ENCODE data around the gene SDC1.

SDC1 gene

GRCh38 chr2:20201671-20202070 lies 23.3 kb downstream of the SDC1 start:
- DNase-seq (ENCODE audit: low read depth), result no peak
- no peak overlapping the region for H3K4me3 ChIP-seq (ENCODE audit: low read depth, low read length)
- no peak for TF ChIP-seq CTCF (IDR thresholded peaks at IDR 0.05; ENCODE audit: control insufficient read depth, extremely low read depth, insufficient read depth)

GRCh38 chr2:20200697-20201555 lies 24.0 kb downstream of the SDC1 start:
- no peak for DNase-seq (ENCODE audit: low read depth)
- no peak overlapping the region for H3K4me3 ChIP-seq (ENCODE audit: low read depth, low read length)
- TF ChIP-seq CTCF (IDR thresholded peaks at IDR 0.05; ENCODE audit: control insufficient read depth, extremely low read depth, insufficient read depth), result no peak

DNA sequence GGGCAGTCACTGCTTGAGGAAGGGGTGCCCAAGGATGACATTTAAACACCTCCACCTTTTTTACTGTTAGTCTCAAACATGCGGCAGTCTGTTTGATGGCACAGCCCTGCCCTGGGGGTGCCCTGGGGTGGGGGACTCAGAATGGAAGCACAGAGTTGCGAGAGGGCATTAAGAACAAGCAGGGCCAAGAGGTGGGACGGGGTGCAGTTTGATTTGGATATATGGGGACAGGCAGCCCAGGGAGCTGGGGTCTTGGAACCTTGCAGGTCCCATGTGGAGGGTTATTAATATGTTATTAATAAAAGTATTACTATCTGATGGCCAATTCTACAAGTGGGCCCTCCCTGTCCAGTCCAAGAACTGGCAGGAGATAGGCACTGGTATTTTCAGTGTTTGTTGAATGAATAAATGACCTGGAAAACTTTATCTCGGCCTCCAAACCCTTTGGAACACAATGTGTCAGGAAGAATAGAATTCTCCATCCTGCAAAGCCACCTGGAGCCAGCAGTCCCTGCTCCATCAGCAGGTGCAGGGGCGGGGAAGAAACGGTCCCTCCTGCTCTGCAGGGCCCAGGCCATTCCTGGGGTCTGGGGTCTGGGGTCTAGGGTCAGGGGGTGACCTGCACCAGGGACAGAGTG lies 25.2 kb downstream of the SDC1 start:
- no peak for DNase-seq (ENCODE audit: low read depth)
- H3K4me3 ChIP-seq (ENCODE audit: low read depth, low read length), result no peak overlapping the region
- no peak for TF ChIP-seq CTCF (IDR thresholded peaks at IDR 0.05; ENCODE audit: control insufficient read depth, extremely low read depth, insufficient read depth)

DNA sequence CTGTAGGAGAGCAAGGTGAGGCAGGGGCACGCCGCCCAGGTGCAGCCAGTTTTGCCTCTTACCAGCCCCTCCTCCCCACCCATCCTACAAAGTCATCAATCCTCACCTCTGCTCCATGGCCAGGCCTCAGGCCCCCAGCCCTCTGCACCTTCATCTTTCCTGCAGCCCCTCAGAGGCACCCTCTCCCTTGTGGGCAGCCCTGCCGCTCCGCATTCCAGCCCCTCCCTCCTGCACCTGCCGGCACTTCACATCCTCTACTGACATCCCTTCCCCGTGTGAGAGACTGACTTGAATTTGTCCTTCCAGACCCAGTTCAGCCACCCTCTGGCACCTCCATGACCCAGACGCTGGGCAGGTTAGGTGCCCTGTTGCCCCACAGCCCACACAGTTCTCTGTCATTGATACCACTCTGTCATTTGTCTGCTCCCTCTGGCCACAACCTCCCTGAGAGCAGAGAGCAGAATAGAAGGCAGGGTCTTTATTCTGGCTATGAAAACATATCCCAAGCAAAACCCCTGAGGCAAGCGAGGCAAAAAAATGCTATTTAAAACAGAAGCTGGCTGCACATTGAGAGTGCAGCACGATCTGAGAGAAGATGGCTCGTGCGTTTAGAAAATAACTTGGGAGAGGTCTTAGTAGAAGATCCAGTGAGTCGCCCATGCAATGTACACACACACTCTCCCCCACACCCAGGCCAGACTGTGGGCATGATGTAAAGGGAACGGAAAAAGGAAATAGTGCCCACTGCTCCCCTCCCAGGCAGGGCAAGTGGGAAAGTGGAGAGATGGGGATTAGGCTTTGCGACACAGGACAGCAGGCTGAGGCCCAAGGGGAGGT lies 25.9 kb downstream of the SDC1 start:
- H3K4me3 ChIP-seq (ENCODE audit: low read depth, low read length), result no peak overlapping the region
- no peak for TF ChIP-seq CTCF (IDR thresholded peaks at IDR 0.05; ENCODE audit: control insufficient read depth, extremely low read depth, insufficient read depth)
- DNase-seq (ENCODE audit: low read depth), result no peak

GRCh38 chr2:20198001-20198400 lies 26.9 kb downstream of the SDC1 start:
- H3K4me3 ChIP-seq (ENCODE audit: low read depth, low read length), result no peak overlapping the region
- TF ChIP-seq CTCF (IDR thresholded peaks at IDR 0.05; ENCODE audit: control insufficient read depth, extremely low read depth, insufficient read depth), result no peak
- no peak for DNase-seq (ENCODE audit: low read depth)

GRCh38 chr2:20197192-20197591 lies 27.7 kb downstream of the SDC1 start:
- no peak overlapping the region for H3K4me3 ChIP-seq (ENCODE audit: low read depth, low read length)
- no peak for TF ChIP-seq CTCF (IDR thresholded peaks at IDR 0.05; ENCODE audit: control insufficient read depth, extremely low read depth, insufficient read depth)
- DNase-seq (ENCODE audit: low read depth), result no peak
